PC-9 (cell line): ENCODE results near the gene GSTT2B.

Experiments used
- EZH2 ChIP-seq: fragments of 200-600 bp; sonication (generic); IDR thresholded peaks from 2 replicates; pipeline ENCODE4 v1.8.0; 2017; ENCODE audit warnings: antibody characterized with exemption, low read depth
- TF ChIP-seq, protein P1 (sequence below): fragments of 200-600 bp; sonication (generic); conservative IDR thresholded peaks from 2 replicates; pipeline ENCODE4 v1.6.1; 2017; ENCODE audit warnings: mixed run types, antibody characterized with exemption, mild to moderate bottlenecking, moderate library complexity

DNA sequence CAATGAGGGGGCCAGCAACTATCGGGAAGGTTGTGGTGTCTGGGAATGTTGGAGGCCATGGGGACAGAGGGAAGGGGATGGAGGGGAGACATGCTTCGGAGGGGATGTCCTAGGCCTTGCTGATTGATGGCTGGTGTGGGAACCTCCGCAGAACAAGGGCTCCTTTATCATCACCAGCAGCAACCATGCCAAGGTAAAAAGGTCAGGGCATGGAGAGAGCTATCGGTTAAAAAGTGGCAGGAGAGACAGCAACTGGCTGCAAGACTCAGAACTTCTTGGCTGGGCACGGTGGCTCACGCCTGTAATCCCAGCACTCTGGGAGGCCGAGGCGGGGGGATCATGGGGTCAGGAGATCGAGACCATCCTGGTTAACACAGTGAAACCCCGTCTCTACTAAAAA is 41.3 kb upstream of the GSTT2B start:
- TF ChIP-seq, protein P1, sequence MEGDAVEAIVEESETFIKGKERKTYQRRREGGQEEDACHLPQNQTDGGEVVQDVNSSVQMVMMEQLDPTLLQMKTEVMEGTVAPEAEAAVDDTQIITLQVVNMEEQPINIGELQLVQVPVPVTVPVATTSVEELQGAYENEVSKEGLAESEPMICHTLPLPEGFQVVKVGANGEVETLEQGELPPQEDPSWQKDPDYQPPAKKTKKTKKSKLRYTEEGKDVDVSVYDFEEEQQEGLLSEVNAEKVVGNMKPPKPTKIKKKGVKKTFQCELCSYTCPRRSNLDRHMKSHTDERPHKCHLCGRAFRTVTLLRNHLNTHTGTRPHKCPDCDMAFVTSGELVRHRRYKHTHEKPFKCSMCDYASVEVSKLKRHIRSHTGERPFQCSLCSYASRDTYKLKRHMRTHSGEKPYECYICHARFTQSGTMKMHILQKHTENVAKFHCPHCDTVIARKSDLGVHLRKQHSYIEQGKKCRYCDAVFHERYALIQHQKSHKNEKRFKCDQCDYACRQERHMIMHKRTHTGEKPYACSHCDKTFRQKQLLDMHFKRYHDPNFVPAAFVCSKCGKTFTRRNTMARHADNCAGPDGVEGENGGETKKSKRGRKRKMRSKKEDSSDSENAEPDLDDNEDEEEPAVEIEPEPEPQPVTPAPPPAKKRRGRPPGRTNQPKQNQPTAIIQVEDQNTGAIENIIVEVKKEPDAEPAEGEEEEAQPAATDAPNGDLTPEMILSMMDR, result no peak
- TF ChIP-seq EZH2, result no peak
